Measurements from ENCODE around the gene POLA1. TPM values are rescaled to one million over a fixed set of nuclear protein-coding genes. Genes with fewer than 3 reads are reported as not detected.

The POLA1 gene
- total and polyA plus RNA-seq, 11 donors: 1.9 to 8.1 (median 6.5) TPM

DNA sequence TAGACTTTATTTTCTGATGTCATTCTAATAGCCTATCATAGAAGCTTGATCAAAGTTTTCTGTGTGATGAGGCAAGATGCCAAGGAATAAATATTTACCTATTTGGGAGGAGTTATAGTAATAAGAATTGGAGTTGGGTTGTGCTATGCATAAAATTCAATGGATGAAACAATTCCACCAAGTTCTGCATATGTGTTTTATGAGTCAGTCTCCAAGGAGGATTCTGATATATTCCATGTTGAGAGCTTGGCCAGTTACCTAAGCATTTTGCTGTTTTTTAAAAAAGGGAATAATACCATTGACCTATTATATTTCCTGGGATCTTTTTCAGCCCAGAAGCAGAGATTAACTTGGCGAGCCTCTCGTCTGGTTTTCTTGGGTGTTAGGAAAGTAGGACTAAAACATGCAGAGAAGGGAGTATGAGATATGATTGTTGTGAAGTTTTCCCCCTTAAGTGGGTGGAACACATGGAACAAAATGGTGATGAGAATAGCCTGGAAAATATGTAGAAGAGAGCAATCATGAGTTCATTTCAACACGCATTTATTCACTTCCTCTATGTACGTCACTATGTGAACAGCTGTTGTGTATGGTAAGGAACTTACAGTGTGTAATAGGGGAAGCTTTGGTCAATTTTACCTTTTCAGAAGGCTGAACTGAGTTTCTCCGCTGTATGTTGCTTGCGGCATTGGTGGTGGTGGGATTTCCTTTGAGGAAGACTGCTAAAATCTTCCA, 39.2 kb downstream of the POLA1 start:
- Histone ChIP-seq H3K27ac (peak overlapping the region in 1 of 12 donors; percentile 29), H3K36me3 (peaks cover 0 to 36% (median 1%) of the 10 kb centered on the region in 9 donors), H3K27me3 (peaks cover 0 to 5% (median 0%) of the 10 kb centered on the region in 9 donors), H3K4me3 (no peak overlapping the region), H3K4me1 (no peaks in the 10 kb centered on the region), H3K9me3 (no peaks in the 10 kb centered on the region)
- DNase-seq (no peak), ATAC-seq (peak in 3 of 4 donors; percentile 30 to 46 (median 38))
- TF ChIP-seq, protein P1, sequence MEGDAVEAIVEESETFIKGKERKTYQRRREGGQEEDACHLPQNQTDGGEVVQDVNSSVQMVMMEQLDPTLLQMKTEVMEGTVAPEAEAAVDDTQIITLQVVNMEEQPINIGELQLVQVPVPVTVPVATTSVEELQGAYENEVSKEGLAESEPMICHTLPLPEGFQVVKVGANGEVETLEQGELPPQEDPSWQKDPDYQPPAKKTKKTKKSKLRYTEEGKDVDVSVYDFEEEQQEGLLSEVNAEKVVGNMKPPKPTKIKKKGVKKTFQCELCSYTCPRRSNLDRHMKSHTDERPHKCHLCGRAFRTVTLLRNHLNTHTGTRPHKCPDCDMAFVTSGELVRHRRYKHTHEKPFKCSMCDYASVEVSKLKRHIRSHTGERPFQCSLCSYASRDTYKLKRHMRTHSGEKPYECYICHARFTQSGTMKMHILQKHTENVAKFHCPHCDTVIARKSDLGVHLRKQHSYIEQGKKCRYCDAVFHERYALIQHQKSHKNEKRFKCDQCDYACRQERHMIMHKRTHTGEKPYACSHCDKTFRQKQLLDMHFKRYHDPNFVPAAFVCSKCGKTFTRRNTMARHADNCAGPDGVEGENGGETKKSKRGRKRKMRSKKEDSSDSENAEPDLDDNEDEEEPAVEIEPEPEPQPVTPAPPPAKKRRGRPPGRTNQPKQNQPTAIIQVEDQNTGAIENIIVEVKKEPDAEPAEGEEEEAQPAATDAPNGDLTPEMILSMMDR (IDR thresholded peaks at IDR 0.05): no peak
- no peak for TF ChIP-seq POLR2A (IDR thresholded peaks at IDR 0.05)
- 83 to 89% (median 87%) methylated on average over 6 of the region's 6 CpGs for WGBS, 4 donors
- intact Hi-C loops (cut with DNase I): no loop called here

DNA sequence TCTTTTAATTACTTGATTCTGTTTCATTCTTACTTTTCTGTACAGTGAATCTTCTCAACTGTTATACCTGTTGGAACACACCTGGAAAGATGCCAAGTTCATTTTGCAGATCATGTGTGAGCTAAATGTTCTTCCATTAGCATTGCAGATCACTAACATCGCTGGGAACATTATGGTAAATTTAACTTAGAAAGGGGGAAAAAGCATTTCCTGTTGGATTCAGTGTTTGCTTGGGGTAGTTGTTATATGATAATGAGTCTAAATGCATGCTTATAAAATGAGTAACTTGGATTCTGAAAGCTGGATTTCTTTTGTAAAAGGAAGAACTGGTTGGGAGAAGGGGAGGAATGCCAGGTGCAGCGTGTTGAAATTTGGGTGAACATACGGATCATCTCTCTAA, 47.6 kb downstream of the POLA1 start:
- DNase-seq (no peak), ATAC-seq (no peak)
- intact Hi-C loops (cut with DNase I): loop anchor here in 1 of 10 donors (10.0 kb wide), 1 partner anchor 403 kb away; no protein-coding TSS in a partner anchor
- H3K4me1 ChIP-seq: no peaks in the 10 kb centered on the region
- TF ChIP-seq, protein P1 (IDR thresholded peaks at IDR 0.05): no peak
- TF ChIP-seq POLR2A (IDR thresholded peaks at IDR 0.05): no peak
- peaks cover 0 to 59% (median 0%) of the 10 kb centered on the region in 9 donors for H3K36me3 ChIP-seq
- no peaks in the 10 kb centered on the region for H3K9me3 ChIP-seq
- H3K27ac ChIP-seq: no peak overlapping the region
- no peak overlapping the region for H3K4me3 ChIP-seq
- 59 to 84% (median 73%) methylated on average over 3 of the region's 3 CpGs for WGBS, 4 donors
- H3K27me3 ChIP-seq: no peaks in the 10 kb centered on the region

DNA sequence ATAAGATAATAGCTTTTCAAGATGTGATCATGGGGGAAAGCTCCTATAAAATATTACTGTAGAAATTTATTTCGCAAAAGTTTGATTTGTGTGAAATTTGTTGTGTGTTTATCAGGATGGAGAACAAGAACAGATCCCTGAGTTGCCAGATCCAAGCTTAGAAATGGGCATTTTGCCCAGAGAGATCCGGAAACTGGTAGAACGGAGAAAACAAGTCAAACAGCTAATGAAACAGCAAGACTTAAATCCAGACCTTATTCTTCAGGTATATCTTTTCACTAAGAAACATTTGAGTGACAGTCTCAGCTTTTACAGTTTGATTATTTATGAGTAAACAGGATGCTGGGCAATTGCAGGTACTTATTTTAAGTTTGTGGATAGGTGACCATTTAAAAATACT, 54.5 kb downstream of the POLA1 start:
- DNase-seq: no peak

DNA sequence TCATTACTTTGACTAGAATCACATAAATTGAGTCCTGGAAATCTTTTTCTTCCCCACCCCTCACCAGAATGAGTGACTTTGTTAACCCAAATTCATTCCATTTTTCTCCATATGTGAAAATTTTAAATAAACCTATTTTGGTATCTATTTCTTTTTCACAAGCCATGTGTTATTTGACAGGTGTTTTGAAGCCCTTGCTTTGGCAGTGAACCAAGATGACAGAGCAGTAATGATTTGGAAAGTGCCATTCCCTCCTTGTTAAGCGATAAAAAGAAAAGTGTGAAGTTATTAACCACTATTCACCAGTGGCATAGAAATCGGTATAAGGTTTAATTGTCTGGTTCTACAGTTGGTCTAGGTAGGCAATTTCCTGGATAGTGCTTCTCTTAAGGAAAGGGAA, 66.1 kb downstream of the POLA1 start:
- 50 to 69% (median 61%) methylated on average over 2 of the region's 2 CpGs for WGBS, 4 donors
- no peak overlapping the region for H3K27ac ChIP-seq
- no peak for TF ChIP-seq POLR2A (IDR thresholded peaks at IDR 0.05)
- TF ChIP-seq, protein P1 (IDR thresholded peaks at IDR 0.05): no peak
- H3K27me3 ChIP-seq: no peaks in the 10 kb centered on the region
- intact Hi-C loops (cut with DNase I): no loop called here
- peaks cover 0 to 11% (median 0%) of the 10 kb centered on the region in 9 donors for H3K36me3 ChIP-seq
- peaks cover 0 to 5% (median 0%) of the 10 kb centered on the region in 12 donors for H3K4me1 ChIP-seq
- H3K4me3 ChIP-seq: no peak overlapping the region
- ATAC-seq: no peak
- no peak for DNase-seq
- H3K9me3 ChIP-seq: no peaks in the 10 kb centered on the region

More for the DNA sequence above, 54.5 kb downstream of the POLA1 start:
- H3K36me3 ChIP-seq: peaks cover 0 to 35% (median 0%) of the 10 kb centered on the region in 9 donors
- H3K27ac ChIP-seq: no peak overlapping the region
- H3K4me3 ChIP-seq: no peak overlapping the region
- TF ChIP-seq POLR2A (IDR thresholded peaks at IDR 0.05): no peak
- TF ChIP-seq, protein P1 (IDR thresholded peaks at IDR 0.05): no peak
- H3K9me3 ChIP-seq: no peaks in the 10 kb centered on the region
- peaks cover 0 to 6% (median 0%) of the 10 kb centered on the region in 9 donors for H3K27me3 ChIP-seq
- no peaks in the 10 kb centered on the region for H3K4me1 ChIP-seq
- WGBS, 4 donors: 72 to 81% (median 78%) methylated on average over 3 of the region's 3 CpGs
- intact Hi-C loops (cut with DNase I): loop anchor here in 1 of 10 donors (10.0 kb wide), 1 partner anchor 397 kb away; no protein-coding TSS in a partner anchor
- no peak for ATAC-seq

Data from heart left ventricle (tissue), 16 donors.